ENCODE data around the gene STX10.

DNA sequence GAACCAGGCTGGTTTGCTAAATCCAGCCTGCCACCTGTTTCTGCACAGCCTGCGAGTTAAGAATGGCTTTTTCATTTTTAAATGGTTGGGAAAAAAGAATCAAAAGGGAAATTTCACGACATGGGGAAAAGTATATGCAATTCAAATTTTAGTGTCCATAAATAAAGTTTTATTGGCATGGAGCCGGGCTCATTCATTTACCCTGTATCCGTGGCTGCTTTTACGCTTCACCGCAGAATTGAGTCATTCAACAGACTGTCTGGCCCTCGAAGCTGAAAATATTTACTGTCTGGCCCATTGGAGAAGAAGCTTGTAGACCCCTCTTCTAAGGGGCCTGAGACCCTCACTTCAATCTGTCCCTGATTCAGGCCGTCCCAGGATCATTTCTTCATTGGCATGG, 26.2 kb upstream of the STX10 start:
- TF ChIP-seq, protein P1, sequence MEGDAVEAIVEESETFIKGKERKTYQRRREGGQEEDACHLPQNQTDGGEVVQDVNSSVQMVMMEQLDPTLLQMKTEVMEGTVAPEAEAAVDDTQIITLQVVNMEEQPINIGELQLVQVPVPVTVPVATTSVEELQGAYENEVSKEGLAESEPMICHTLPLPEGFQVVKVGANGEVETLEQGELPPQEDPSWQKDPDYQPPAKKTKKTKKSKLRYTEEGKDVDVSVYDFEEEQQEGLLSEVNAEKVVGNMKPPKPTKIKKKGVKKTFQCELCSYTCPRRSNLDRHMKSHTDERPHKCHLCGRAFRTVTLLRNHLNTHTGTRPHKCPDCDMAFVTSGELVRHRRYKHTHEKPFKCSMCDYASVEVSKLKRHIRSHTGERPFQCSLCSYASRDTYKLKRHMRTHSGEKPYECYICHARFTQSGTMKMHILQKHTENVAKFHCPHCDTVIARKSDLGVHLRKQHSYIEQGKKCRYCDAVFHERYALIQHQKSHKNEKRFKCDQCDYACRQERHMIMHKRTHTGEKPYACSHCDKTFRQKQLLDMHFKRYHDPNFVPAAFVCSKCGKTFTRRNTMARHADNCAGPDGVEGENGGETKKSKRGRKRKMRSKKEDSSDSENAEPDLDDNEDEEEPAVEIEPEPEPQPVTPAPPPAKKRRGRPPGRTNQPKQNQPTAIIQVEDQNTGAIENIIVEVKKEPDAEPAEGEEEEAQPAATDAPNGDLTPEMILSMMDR (conservative IDR thresholded peaks at IDR 0.05; ENCODE audit: low read length): no peak
- no peak for TF ChIP-seq EZH2phosphoT487 (IDR thresholded peaks at IDR 0.05; ENCODE audit: borderline replicate concordance, low read depth, low read length)

All from OCI-LY7 (cell line).